GM21526 (cell line): Measurements from ENCODE around the gene MEGF11.

ENCODE experiments used
- ATAC-seq: cut with Tn5 transposase; IDR thresholded peaks from one replicate; pipeline ENCODE4 v1.9.1; 2021; ENCODE audit warnings: moderate library complexity; ENCODE audit not compliant: unreplicated experiment, low FRiP score

Gene MEGF11

GRCh38 chr15:66075947-66076346 lies 177.6 kb downstream of the MEGF11 start:
- no peak for ATAC-seq

- no peak for ATAC-seq
Measured at GRCh38 chr15:66072616-66073361, 180.8 kb downstream of the MEGF11 start.

GRCh38 chr15:66071921-66072295 lies 181.6 kb downstream of the MEGF11 start:
- ATAC-seq, result no peak

GRCh38 chr15:66071160-66071920 lies 182.2 kb downstream of the MEGF11 start:
- ATAC-seq, result no peak

- ATAC-seq, result no peak
Measured at GRCh38 chr15:66070220-66070934, 183.2 kb downstream of the MEGF11 start.

- no peak for ATAC-seq
Measured at GRCh38 chr15:66069751-66070150, 183.8 kb downstream of the MEGF11 start.

- ATAC-seq, result no peak
Measured at GRCh38 chr15:66068801-66069200, 184.7 kb downstream of the MEGF11 start.

GRCh38 chr15:66067687-66068086 lies 185.9 kb downstream of the MEGF11 start:
- ATAC-seq, result no peak

GRCh38 chr15:66066481-66066880 lies 187.1 kb downstream of the MEGF11 start:
- no peak for ATAC-seq

GRCh38 chr15:66066005-66066404 lies 187.5 kb downstream of the MEGF11 start:
- ATAC-seq, result no peak

GRCh38 chr15:66065325-66065724 lies 188.2 kb downstream of the MEGF11 start:
- ATAC-seq, result no peak

GRCh38 chr15:66063147-66063546 lies 190.4 kb downstream of the MEGF11 start:
- no peak for ATAC-seq

- no peak for ATAC-seq
Measured at GRCh38 chr15:66057089-66057488, 196.5 kb downstream of the MEGF11 start.

GRCh38 chr15:66053991-66054390 lies 199.6 kb downstream of the MEGF11 start:
- no peak for ATAC-seq

- no peak for ATAC-seq
Measured at GRCh38 chr15:66051833-66052232, 201.7 kb downstream of the MEGF11 start.

GRCh38 chr15:66050264-66050663 lies 203.3 kb downstream of the MEGF11 start:
- no peak for ATAC-seq

GRCh38 chr15:66049353-66049752 lies 204.2 kb downstream of the MEGF11 start:
- ATAC-seq, result no peak

- ATAC-seq, result no peak
Measured at GRCh38 chr15:66047321-66048024, 206.1 kb downstream of the MEGF11 start.

GRCh38 chr15:66046751-66047150 lies 206.8 kb downstream of the MEGF11 start:
- ATAC-seq, result no peak

- ATAC-seq, result no peak
Measured at GRCh38 chr15:66046326-66046725, 207.2 kb downstream of the MEGF11 start.

- no peak for ATAC-seq
Measured at GRCh38 chr15:66045542-66045941, 208.0 kb downstream of the MEGF11 start.
